GM19452 (cell line): ENCODE measurements around the gene RGSL1.

Source experiments
- ATAC-seq: cut with Tn5 transposase; IDR thresholded peaks from one replicate; pipeline ENCODE4 v1.9.1; 2021; ENCODE audit not compliant: unreplicated experiment

Gene RGSL1

DNA sequence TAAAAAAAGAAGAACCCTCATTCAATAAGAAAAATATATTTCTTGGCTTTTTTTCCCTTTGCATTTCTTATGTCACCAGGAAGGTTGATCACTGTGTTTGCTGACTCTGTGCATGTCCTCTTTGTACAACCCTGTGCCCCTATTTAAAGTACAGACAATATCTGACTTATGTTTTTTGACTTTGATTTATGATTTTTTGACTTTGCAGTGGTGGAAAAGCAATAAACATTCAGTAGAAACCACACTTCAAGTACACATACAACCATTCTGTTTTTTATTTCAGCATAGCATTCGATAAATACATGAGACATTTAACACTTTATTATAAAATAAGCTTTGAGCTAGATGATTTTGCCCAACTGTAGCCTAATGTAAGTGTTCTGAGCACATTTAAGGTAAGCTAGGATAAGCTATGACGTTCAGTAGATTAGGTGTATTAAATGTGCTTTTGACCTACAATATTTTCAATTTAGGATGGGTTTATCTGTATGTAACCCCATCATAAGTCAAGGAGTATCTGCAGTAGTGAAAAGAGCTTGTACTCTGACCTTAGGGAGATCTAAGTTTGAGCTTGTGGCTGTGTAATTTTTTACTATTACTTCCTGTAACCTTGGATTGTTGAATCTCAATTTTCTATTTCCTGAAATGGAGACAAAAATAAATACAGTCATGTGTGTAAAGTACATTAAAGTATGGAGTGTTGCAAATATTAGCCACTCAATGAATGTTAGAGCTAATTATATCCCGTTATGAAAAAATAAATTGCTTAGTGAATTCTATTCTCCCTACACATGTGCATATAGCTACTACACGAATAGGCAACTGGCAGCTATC, 137.9 kb downstream of the RGSL1 start:
- ATAC-seq, result no peak

DNA sequence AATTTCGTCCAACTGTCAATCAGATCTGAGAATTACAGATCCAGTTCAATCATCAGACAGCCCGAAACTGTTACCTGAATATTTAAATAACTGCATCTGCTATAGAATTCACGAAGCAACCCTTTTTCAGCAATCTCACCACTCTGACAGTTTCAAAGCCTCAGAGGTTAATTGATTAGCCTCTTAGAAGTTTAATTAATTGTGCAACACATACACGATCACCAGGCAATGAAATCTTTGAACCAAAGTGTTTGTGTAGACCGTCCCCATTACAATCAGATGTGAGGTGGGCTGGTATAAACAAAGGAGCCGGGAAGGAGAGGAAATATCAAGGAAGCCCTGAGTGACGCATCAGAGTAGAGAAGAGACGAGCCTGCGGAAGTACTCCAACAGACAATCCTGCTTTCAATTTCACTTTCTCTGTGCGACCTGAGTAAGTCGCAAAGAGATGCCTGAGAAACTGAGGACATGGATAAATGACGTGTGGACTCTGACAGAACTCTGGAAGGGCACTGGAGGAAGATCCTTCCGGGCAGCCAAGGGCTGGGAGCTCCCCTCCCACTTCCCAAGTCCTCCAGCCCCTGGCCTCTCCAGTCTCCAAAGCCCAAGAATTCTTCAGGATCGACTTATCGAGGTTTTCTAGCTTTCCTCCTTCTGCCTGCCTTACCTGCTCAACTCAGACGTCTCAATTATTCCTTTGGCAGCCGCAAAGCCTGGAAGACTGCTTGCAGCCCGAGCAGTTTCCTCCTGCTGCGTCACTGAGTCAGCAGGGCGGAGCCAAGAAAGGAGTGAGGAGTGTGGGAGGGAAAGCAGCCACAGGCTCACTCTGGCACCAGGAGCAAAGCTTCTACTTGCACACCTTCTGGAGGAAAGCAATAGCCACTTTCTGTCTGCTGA, 138.8 kb downstream of the RGSL1 start, which contains the start of gene RNASEL:
Gene RNASEL (minus strand): TSS at position 757 of the 897 bp plus-strand sequence. CDS start 2,450 bp downstream, outside the sequence.
- ATAC-seq, result peak; percentile 90

GRCh38 chr1:182589520-182589919, 139.6 kb downstream of the RGSL1 start:
- no peak for ATAC-seq

GRCh38 chr1:182589931-182590330, 140.0 kb downstream of the RGSL1 start:
- no peak for ATAC-seq

GRCh38 chr1:182595641-182596240, 145.8 kb downstream of the RGSL1 start:
- ATAC-seq, result no peak

GRCh38 chr1:182596934-182597333, 147.0 kb downstream of the RGSL1 start:
- no peak for ATAC-seq

- no peak for ATAC-seq
Measured at GRCh38 chr1:182598296-182598695, 148.3 kb downstream of the RGSL1 start.

DNA sequence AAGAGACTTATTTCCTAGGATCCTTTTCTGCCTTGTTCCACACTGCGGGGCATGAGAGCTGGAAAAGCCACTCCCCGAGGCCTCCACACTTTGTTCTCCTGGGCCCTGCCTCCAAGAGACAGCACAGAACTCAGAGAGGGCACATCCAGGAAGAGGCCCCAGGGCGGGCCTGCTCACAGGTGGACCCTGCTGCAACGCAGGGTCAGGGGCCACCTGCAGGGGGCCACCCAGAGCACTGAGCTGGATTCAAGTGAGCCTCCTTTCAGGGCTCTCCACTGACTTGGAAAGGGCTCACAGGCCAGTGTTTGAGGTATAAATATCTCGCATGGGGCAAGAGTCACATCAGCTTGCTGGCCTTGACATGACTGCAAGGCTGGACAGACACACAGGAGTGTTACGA, 149.4 kb downstream of the RGSL1 start:
- ATAC-seq, result no peak

DNA sequence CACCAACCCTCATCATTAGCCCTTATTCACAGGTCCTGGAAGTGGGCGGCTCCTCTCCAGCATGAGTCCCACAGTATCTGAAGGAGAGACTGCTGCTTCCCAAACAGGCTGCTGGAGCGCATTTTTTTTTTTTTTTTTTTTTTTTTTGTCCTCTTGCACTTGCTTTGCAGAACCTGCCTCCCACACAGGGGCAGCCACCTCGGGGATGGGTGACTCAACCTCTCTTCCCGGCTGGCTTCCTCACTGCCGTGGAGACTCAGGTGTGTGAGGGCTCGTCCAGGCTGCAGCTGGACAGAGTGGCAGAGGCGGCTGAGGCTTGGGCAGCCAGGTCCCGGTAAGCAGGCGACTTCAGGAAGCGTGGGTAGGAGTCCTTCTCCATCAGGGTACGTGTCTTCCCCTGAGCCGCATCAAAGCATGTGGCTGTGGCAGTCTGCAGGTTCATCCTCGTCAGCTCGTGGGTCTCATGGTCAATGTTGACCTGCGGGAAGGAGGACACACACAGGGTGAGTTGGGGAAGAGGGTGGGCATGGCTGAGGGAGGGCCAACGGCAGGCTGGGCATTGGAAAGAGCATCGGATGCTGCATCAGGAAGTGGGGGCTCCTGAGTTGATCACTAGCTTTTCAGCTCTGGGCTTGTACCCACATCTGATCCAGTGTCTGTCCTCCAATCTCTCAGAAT, 150.2 kb downstream of the RGSL1 start:
- ATAC-seq, result no peak

GRCh38 chr1:182600745-182601415, 150.9 kb downstream of the RGSL1 start:
- no peak for ATAC-seq

DNA sequence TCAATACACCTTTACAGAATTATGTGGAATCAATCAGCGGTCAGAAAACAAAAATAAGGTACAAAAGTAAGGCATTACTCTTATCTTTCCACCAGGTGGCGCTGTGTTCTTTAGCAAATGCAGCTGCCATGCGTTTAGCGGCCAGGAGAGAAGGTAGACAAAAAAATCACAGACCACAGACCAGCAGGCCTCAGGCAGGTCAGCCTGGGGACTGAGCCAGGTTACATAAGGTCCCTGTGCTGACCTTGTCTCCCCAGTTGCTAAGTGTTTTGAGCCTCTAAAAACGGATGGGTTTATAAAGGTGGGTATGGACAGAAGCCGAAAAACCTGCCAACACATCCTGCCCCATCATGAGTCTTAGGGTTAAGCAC, 151.5 kb downstream of the RGSL1 start:
- ATAC-seq, result no peak

DNA sequence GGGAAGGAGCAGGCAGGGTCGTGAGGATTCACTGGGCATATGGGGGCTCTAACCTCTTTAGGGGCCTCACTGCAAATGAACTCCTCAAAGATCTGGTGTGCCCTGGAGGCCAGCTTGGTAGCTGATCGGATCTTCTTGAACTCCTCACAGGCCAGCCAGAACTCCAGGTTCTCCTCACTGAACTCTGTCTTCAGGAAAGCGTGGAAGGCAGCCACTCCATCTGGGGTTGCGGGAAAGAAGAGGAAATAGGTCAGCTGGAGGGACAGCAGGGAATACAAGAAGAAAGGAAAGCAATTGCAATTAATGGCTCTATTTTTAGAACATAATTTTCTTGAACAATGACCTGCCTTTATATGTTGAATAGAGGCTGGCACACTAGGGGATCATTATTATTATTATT, 152.0 kb downstream of the RGSL1 start:
- ATAC-seq, result no peak

- ATAC-seq, result no peak
Measured at GRCh38 chr1:182602935-182603645, 153.1 kb downstream of the RGSL1 start.

DNA sequence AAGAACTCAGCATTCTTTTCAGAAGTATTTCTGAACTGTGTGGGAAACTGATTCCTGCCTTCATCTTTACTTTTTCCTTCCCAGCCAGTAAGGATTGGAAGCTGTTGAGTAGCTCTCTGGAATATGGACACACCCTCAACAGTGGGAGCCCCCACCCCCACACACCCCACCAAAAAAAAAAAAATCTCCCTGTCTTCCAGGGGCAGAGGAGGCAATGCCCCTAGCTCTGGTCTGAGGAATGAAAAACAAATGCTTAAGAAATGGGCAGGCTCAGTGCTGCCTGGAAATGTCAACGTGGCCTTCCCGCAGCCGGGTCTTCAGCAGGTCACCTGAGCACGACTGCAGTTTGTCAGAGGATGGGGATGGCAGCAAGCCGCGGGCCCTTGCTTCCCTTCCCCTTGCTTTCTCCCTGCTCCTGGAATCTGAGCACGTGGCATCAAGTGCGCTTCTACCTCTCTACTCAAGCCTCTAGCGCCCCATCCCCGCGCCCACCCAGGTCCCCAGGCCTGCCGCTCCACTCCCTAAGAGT, 153.8 kb downstream of the RGSL1 start:
- peak; percentile 1 for ATAC-seq

DNA sequence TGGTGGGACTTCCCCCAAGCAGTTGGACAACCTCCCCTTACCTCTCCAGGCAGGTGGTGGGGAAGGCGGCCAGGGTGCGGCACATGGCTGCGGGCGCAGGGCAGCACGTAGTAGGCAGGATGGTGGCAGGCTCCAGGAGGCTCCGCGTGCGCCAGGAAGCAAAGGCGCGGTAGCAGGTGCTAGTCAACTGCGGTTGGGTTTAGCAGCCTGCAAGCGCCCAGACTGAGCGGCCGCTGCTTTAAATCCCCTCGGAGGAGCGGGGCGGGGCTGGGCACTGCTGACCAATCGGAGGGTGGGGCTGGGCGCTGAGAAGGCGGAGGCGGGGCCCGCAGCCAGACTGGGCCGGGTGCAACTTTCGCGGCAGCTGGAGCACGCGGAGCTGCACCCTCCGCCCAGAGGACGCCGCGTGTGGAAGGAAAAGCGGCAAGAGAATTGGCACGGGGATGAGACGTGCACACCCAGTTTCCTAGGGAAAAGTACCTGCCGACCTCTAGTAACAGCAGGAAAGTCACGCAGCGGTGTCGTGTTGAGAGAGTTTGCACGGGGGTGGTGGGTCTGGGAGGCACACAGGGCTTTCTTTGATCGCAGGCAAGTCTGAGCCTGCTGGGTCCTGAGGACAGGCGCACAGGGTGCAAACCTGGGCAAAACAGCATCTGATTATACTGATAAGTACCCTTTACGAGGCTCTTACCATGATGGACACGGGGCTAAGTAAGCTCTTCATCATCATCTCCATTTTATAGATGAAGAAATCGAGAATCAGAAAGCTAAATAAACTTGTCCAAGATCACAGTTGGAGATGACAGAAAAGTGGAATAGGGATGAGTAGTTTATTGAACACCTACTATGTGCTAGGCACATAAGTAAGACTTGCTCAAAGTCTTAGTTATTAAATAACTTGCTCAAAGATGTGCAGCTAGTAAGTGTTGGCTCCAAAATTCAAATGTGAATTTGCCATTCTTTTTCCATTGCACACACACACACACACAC, 154.5 kb downstream of the RGSL1 start, which contains the start of gene RGS16:
Gene RGS16 (minus strand): TSS at position 215 of the 990 bp plus-strand sequence. CDS start 130 bp downstream, at position 85.
- peak; percentile 81 for ATAC-seq

DNA sequence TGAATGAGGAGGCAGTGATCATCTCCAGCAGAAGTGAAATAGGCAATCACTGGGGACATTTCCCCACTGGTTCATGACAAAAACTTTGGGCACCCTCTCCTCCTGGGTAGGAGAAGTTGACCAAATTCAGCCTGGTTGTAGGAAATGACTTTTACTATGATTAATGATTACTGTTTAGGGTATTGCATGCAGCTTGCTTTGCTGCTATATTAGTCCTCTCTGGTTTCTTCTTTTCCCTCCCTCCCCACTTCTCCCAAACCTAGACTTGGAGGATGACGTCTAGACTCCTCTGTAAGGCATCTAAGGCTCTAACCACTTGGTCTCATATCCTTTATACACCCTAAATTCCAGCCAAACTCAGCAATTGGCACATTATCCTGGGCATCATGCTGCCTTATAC, 157.6 kb downstream of the RGSL1 start:
- no peak for ATAC-seq

- ATAC-seq, result no peak
Measured at GRCh38 chr1:182608236-182608635, 158.3 kb downstream of the RGSL1 start.
